Epithelial cell of esophagus (primary cell): Measurements from ENCODE around the gene ORAI1.
"Not testable (repeated sequence)": the region's sequence is repeated elsewhere in the genome, so short reads cannot be mapped to it uniquely, and the experiment has no call there.

ENCODE experiments used
- DNase-seq: peaks from one replicate; pipeline ENCODE4 v3.0.0; 2010; ENCODE audit warnings: low read depth
- H3K4me3 ChIP-seq: 2 replicates; pipeline ENCODE4 v1.5.1; 2011; ENCODE audit warnings: mild to moderate bottlenecking, low read length, control low read depth
- TF ChIP-seq, protein P1 (sequence below): IDR thresholded peaks from 2 replicates; pipeline ENCODE4 v1.5.1; 2011; ENCODE audit warnings: low read depth, mild to moderate bottlenecking, low read length, control low read depth, inconsistent platforms; ENCODE audit not compliant: insufficient read depth; ENCODE audit errors: missing control alignments

The ORAI1 gene

GRCh38 chr12:121626853-121627640 is 717 bp downstream of the ORAI1 start:
- peak overlapping the region; percentile 64 for H3K4me3 ChIP-seq
- DNase-seq, result peak; percentile 58
- TF ChIP-seq, protein P1, sequence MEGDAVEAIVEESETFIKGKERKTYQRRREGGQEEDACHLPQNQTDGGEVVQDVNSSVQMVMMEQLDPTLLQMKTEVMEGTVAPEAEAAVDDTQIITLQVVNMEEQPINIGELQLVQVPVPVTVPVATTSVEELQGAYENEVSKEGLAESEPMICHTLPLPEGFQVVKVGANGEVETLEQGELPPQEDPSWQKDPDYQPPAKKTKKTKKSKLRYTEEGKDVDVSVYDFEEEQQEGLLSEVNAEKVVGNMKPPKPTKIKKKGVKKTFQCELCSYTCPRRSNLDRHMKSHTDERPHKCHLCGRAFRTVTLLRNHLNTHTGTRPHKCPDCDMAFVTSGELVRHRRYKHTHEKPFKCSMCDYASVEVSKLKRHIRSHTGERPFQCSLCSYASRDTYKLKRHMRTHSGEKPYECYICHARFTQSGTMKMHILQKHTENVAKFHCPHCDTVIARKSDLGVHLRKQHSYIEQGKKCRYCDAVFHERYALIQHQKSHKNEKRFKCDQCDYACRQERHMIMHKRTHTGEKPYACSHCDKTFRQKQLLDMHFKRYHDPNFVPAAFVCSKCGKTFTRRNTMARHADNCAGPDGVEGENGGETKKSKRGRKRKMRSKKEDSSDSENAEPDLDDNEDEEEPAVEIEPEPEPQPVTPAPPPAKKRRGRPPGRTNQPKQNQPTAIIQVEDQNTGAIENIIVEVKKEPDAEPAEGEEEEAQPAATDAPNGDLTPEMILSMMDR, result peak; percentile 8

DNA sequence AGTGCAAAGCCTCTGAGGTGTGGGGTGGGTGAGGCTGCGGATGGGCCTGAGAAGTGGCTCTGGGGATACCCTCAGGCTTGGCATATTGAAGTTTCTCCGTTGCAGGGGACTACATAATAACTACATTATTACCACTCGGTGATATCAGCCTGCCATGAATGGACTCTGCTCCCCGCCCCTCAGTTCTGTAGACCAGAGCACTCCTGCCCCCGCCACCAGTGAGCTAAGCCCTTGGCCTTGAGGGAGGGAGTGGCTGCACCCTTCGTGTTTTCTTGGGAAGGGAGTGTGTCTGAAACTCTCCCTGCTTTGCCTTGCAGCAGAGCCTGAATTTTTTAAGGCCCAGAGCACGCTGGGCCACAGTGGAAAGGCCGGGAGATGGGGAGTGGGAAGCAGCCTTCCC is 1.7 kb downstream of the ORAI1 start:
- TF ChIP-seq, protein P1, result no peak
- peak; percentile 43 for DNase-seq
- H3K4me3 ChIP-seq, result peak overlapping the region; percentile 64

DNA sequence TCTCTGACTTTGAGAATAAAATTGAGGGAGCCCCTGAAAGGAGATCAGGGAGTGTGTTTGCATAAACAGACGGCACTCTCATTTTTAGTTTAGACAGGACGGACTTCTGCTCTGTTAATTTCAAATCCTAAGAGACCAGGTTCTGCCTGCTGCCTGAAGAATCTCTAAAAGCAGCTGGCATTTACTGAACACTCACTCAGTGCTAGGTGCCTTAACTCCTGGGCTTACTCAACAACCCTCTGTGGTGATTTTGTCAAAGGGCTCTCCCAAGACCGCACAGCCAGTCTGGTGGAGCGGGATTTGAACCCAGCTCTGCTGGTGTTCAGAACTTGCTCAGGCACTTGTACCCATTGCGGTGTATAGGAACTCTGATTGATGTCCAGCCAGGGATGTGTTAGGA is 2.2 kb downstream of the ORAI1 start:
- H3K4me3 ChIP-seq, result no peak overlapping the region
- TF ChIP-seq, protein P1, result no peak
- DNase-seq, result no peak

- TF ChIP-seq, protein P1, result no peak
- no peak overlapping the region for H3K4me3 ChIP-seq
- DNase-seq, result no peak
These were observed 4.5 kb downstream of the ORAI1 start for GRCh38 chr12:121630791-121631355.

DNA sequence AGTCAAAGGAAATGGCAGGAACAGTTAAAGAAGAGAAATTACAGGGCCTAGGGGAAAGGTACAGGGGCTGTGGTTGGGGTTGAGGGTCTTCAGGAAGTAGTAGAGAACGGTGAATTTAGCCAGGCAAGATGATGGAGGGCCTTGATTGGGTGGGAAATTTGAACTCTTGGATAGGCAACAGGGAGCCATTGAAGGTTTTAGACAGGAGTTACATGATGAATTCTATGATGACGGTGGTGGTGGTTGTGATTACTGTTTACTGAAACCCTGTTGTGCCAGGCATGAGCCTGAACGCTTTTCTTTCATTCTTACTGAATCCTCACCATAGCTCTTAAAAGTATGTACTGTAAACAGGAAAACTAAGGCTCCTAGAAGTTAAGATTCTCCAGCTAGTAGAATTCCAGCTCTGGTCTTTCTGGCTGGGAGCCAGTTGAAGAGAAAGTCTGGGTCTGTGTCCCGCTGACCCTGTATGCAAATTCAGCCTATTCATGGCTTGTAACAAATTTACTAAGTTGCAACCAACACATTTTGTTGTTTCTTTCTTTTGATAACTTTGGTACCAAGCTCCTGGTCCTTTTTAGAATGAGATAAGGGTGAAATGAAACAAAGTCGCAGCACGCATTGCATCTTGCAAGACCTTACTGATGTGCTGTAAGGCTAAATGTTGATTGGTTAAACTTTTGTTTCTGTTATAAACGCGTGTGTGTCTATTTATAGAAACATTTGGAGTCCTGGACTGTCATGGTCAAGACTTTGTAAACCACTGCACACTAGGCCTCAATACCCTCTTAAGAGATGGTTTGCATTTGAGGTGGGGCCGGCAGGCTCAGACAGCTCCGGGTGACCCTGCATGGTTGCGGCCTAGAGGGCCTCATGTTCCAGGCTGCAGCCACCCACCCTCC is 6.0 kb downstream of the ORAI1 start:
- TF ChIP-seq, protein P1, result no peak
- DNase-seq, result no peak
- no peak overlapping the region for H3K4me3 ChIP-seq

DNA sequence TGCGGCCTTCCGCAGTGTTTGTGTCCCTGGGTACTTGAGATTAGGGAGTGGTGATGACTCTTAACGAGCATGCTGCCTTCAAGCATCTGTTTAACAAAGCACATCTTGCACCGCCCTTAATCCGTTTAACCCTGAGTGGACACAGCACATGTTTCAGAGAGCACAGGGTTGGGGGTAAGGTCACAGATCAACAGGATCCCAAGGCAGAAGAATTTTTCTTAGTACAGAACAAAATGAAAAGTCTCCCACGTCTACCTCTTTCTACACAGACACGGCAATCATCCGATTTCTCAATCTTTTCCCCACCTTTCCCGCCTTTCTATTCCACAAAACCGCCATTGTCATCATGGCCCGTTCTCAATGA is 7.5 kb downstream of the ORAI1 start:
- H3K4me3 ChIP-seq, DNase-seq: not testable (repeated sequence)

DNA sequence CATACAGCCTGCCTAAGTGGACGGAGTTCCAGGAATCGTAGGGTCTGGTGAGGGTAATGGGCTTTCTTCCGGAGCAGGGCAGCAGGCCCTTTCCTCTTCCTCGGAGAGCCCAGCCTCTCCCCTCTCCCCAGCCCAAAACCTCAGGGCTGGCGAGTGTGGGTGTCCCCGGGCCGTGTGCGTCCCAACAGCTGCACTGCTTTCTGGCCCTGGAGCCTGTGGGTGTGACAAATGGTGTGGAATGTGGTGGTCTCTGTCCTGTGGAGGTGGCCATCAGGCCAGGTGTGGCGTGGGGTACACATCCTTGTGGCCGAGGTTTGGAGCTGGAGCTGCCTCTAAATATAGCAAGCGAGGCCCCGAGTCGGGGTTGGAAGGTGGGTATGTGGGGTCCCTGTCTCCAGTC is 8.5 kb downstream of the ORAI1 start:
- TF ChIP-seq, protein P1, result no peak
- DNase-seq, result no peak

More for the DNA sequence above, 8.5 kb downstream of the ORAI1 start:
- no peak overlapping the region for H3K4me3 ChIP-seq
